ENCODE measurements around the gene GALNT10.

DNA sequence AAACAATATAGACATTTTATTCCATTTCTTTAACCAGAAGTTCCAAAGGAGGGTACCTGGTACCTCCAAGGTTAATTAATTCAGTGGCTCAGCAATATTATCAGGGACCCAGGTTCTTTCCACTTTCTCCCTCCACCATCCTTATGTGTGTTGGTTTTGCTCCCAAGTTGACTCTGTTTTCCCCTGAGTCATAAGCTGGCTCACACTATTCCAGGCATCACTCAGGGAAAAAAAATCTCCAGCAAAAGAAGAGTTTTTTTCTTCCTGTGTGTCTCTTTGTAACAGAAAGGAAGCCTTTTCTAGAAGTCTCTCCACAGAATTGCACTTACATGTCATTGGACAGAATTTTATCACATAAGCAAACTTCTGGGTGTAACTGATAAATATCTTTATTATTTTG lies 31.2 kb upstream of the GALNT10 start:
- TF ChIP-seq, protein P1, sequence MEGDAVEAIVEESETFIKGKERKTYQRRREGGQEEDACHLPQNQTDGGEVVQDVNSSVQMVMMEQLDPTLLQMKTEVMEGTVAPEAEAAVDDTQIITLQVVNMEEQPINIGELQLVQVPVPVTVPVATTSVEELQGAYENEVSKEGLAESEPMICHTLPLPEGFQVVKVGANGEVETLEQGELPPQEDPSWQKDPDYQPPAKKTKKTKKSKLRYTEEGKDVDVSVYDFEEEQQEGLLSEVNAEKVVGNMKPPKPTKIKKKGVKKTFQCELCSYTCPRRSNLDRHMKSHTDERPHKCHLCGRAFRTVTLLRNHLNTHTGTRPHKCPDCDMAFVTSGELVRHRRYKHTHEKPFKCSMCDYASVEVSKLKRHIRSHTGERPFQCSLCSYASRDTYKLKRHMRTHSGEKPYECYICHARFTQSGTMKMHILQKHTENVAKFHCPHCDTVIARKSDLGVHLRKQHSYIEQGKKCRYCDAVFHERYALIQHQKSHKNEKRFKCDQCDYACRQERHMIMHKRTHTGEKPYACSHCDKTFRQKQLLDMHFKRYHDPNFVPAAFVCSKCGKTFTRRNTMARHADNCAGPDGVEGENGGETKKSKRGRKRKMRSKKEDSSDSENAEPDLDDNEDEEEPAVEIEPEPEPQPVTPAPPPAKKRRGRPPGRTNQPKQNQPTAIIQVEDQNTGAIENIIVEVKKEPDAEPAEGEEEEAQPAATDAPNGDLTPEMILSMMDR (IDR thresholded peaks at IDR 0.05), result no peak
- no peak for TF ChIP-seq MXI1 (IDR thresholded peaks at IDR 0.05; ENCODE audit: low read depth, low read length)
- TF ChIP-seq POLR2AphosphoS5 (IDR thresholded peaks at IDR 0.05; ENCODE audit: low read depth, low read length), result no peak
- no peak for TF ChIP-seq TEAD4 (IDR thresholded peaks at IDR 0.05; ENCODE audit: borderline replicate concordance, insufficient read depth)
- no peak for TF ChIP-seq EP300 (IDR thresholded peaks at IDR 0.05; ENCODE audit: borderline replicate concordance in 1 of 2, low read depth in 1 of 2, low read length in 1 of 2)
- no peak for TF ChIP-seq PBX3 (IDR thresholded peaks at IDR 0.05)
- no peak for TF ChIP-seq IRF3 (IDR thresholded peaks at IDR 0.05; ENCODE audit: low read depth, low read length)
- TF ChIP-seq TCF12 (IDR thresholded peaks at IDR 0.05), result no peak
- no peak for TF ChIP-seq FOXM1 (IDR thresholded peaks at IDR 0.05; ENCODE audit: low read depth)
- no peak for TF ChIP-seq GABPA (IDR thresholded peaks at IDR 0.05; ENCODE audit: low read depth)
- TF ChIP-seq EZH2phosphoT487 (IDR thresholded peaks at IDR 0.05; ENCODE audit: borderline replicate concordance, low read depth), result no peak
- TF ChIP-seq RFX5 (IDR thresholded peaks at IDR 0.05; ENCODE audit: low read length), result no peak
- no peak for TF ChIP-seq RCOR1 (IDR thresholded peaks at IDR 0.05; ENCODE audit: low read length)
